Transverse colon (tissue), 4 donors: ENCODE measurements around the gene MAPRE2. TPM values are rescaled to one million over a fixed set of nuclear protein-coding genes. Genes with fewer than 3 reads are reported as not detected.

Experiments
- DNase-seq: peaks from one replicate; pipeline ENCODE4 v3.0.0-alpha.2; 2019
- H3K27ac ChIP-seq, 4 donors: fragments of 200-600 bp; sonication (generic); 2 replicates each; pipeline ENCODE4 v1.5.1; 2016 to 2018; ENCODE audit warnings: inconsistent platforms in 4 of 4
- H3K27me3 ChIP-seq: fragments of 200-600 bp; sonication (generic); 2 replicates; pipeline ENCODE4 v1.5.1; 2017; ENCODE audit warnings: inconsistent platforms
- H3K36me3 ChIP-seq, 4 donors: fragments of 200-600 bp; sonication (generic); 2 replicates each; pipeline ENCODE4 v1.5.1; 2017 to 2019; ENCODE audit warnings: inconsistent platforms in 4 of 4
- H3K4me1 ChIP-seq, 4 donors: fragments of 200-600 bp; sonication (generic); 2 replicates each; pipeline ENCODE4 v1.5.1; 2017 to 2020; ENCODE audit warnings: inconsistent platforms in 4 of 4
- H3K4me3 ChIP-seq, 4 donors: fragments of 200-600 bp; sonication (generic); 1 replicate in 1 of 4; 2 replicates in 3 of 4; pipeline versions ENCODE4 v1.5.1 to v1.6.1; 2017 to 2019; ENCODE audit warnings: inconsistent platforms in 4 of 4
- H3K9me3 ChIP-seq, 2 donors: fragments of 200-600 bp; sonication (generic); 2 replicates each; pipeline ENCODE4 v1.5.1; 2017 to 2019; ENCODE audit warnings: inconsistent platforms in 2 of 2
- CTCF ChIP-seq, 5 experiments: fragments of 200-600 bp in 3 of 5; fragments of 450-650 bp in 2 of 5; sonication (generic) in 3 of 5; IDR thresholded peaks; 1 replicate in 2 of 5; 2 replicates in 3 of 5; pipeline ENCODE4 v1.5.1; 2016 to 2017; ENCODE audit warnings: antibody characterized with exemption in 5 of 5, inconsistent platforms in 3 of 5, mild to moderate bottlenecking in 2 of 5, moderate library complexity in 1 of 5
- EP300 ChIP-seq: sonication (generic); formaldehyde crosslinking; IDR thresholded peaks from one replicate; pipeline ENCODE4 v1.6.1; 2017; ENCODE audit warnings: antibody characterized with exemption, low read depth
- POLR2A ChIP-seq: fragments of 450-650 bp; IDR thresholded peaks from one replicate; pipeline ENCODE4 v1.6.1; 2016; ENCODE audit warnings: antibody characterized with exemption, mild to moderate bottlenecking, moderate library complexity
- POLR2AphosphoS5 ChIP-seq, 3 donors: sonication (generic); formaldehyde crosslinking; IDR thresholded peaks; one replicate each; pipeline ENCODE4 v1.6.1; 2016; ENCODE audit warnings: antibody characterized with exemption in 3 of 3
- WGBS, 2 donors: methylation state at CpG; one replicate each; pipeline ENCODE4 v1.1.5; 2018; ENCODE audit warnings: low coverage in 1 of 2; 5-methylcytosine and 5-hydroxymethylcytosine counted together
- in situ Hi-C, 4 donors: fragments of 200-750 bp; cut with MboI; loops; one replicate each; pipeline versions ENCODE4 v1.15.0 to v1.15.1; 2017; ENCODE audit warnings: low sequenced_read_pairs in 3 of 4, low pct_ligation_motif_present in 1 of 4, low pct_unique_long_range_greater_than_20kb in 1 of 4
- intact Hi-C: fragments of 100-400 bp; cut with DNase I; formaldehyde crosslinking; loops from one replicate; pipeline ENCODE4 v1.15.1; 2023; ENCODE audit warnings: low total_unique reads
- total RNA-seq, 4 donors: library from RNA; depleted of rRNA; stranded (reverse); fragments of >200 nt; gene quantifications; one replicate each; pipeline ENCODE4 v1.1.0, GENCODE V29; 2016

MAPRE2 gene
- total RNA-seq, 4 donors from 2014 or later = 23.1 to 102 (median 48.5) TPM

- intact Hi-C loops = no loop called here
- Histone ChIP-seq H3K27me3 (no peaks in the 10 kb centered on the region), H3K4me1 (peaks cover 0 to 36% (median 14%) of the 10 kb centered on the region in 4 donors), H3K4me3 (no peak overlapping the region), H3K9me3 (no peaks in the 10 kb centered on the region), H3K36me3 (no peaks in the 10 kb centered on the region), H3K27ac (no peak overlapping the region)
- no peak for DNase-seq
- no peak for TF ChIP-seq CTCF (IDR thresholded peaks at IDR 0.05)
- no peak for TF ChIP-seq POLR2A
- no peak for TF ChIP-seq EP300
- no peak for TF ChIP-seq POLR2AphosphoS5 (IDR thresholded peaks at IDR 0.05)
- WGBS, 2 donors = 87 to 93% methylated on average over 5 to 7 of the region's 7 CpGs
- in situ Hi-C loops = no loop called here
Observed at GRCh38 chr18:35055105-35055504, 13.9 kb downstream of the MAPRE2 start.

- H3K4me1 ChIP-seq = peaks cover 0 to 33% (median 15%) of the 10 kb centered on the region in 4 donors
- no peak for DNase-seq
- intact Hi-C loops (no loop called here), in situ Hi-C loops (no loop called here)
- no peaks in the 10 kb centered on the region for H3K36me3 ChIP-seq
- H3K4me3 ChIP-seq = no peak overlapping the region
- no peaks in the 10 kb centered on the region for H3K27me3 ChIP-seq
- no peaks in the 10 kb centered on the region for H3K9me3 ChIP-seq
- WGBS, 2 donors = 86% methylated on average over 1 of the region's 2 CpGs; no CpG with 5 or more reads in 1 of the 2 donors
- TF ChIP-seq POLR2AphosphoS5 (IDR thresholded peaks at IDR 0.05) (no peak), CTCF (IDR thresholded peaks at IDR 0.05) (no peak), POLR2A (no peak), EP300 (no peak)
- H3K27ac ChIP-seq = no peak overlapping the region
Observed at GRCh38 chr18:35055726-35056125, 14.5 kb downstream of the MAPRE2 start.

GRCh38 chr18:35059280-35059927 lies 18.2 kb downstream of the MAPRE2 start:
- Histone ChIP-seq H3K9me3 (no peaks in the 10 kb centered on the region), H3K4me3 (no peak overlapping the region), H3K4me1 (peaks cover 0 to 22% (median 11%) of the 10 kb centered on the region in 4 donors), H3K27me3 (no peaks in the 10 kb centered on the region), H3K27ac (no peak overlapping the region), H3K36me3 (no peaks in the 10 kb centered on the region)
- in situ Hi-C loops (no loop called here), intact Hi-C loops (no loop called here)
- TF ChIP-seq POLR2A (no peak), CTCF (IDR thresholded peaks at IDR 0.05) (no peak), POLR2AphosphoS5 (IDR thresholded peaks at IDR 0.05) (no peak), EP300 (no peak)
- no peak for DNase-seq
- 80 to 86% methylated on average over 2 to 5 of the region's 5 CpGs for WGBS, 2 donors

GRCh38 chr18:35060122-35060815 lies 19.1 kb downstream of the MAPRE2 start:
- peaks cover 0 to 25% (median 11%) of the 10 kb centered on the region in 4 donors for H3K4me1 ChIP-seq
- H3K27me3 ChIP-seq = no peaks in the 10 kb centered on the region
- no peak for TF ChIP-seq CTCF (IDR thresholded peaks at IDR 0.05)
- no peak for TF ChIP-seq POLR2AphosphoS5 (IDR thresholded peaks at IDR 0.05)
- no peaks in the 10 kb centered on the region for H3K36me3 ChIP-seq
- no peak overlapping the region for H3K4me3 ChIP-seq
- intact Hi-C loops = no loop called here
- 72 to 80% methylated on average over 6 to 9 of the region's 9 CpGs for WGBS, 2 donors
- no peaks in the 10 kb centered on the region for H3K9me3 ChIP-seq
- in situ Hi-C loops = no loop called here
- no peak overlapping the region for H3K27ac ChIP-seq
- no peak for DNase-seq
